ENCODE data around the gene CHIC2.

CHIC2 gene

DNA sequence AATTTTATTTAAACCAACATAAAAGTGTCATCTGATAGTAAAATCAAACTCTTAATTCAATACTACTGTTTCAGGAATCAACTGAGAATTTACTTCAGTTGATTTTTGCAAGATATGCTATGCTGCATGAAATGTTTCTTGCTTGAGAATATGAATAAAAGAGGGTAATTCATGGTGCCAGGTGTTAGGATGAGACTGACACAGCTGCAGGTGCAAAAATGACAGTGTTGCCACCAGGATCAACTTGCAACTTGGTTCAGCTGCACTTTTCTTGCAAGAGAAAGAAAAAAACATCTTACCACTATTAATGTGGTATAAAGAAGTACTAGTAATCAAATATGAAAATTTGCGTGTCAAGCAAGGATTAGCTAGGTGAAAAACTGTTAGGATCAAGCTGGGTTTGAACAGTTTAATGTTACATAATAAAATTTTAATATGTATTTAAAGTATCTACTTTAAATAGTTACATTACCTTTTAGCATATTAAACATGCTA lies 49.7 kb downstream of the CHIC2 start:
- Histone ChIP-seq H3K9me3 (ENCODE audit: control extremely low read depth in 1 of 5, control insufficient read depth in 4 of 5, insufficient read depth in 2 of 5, low read depth in 1 of 5, low read length in 4 of 5) (no peaks in the 10 kb centered on the region), H3K4me1 (ENCODE audit: control extremely low read depth in 1 of 4, control insufficient read depth in 4 of 4, insufficient read depth in 4 of 4, low read length in 3 of 4) (peaks cover 0 to 8% (median 0%) of the 10 kb centered on the region in 4 experiments), H3K27ac (ENCODE audit: insufficient read depth in 1 of 2, low read depth in 1 of 2, low read length in 2 of 2, poor library complexity in 1 of 2, severe bottlenecking in 2 of 2) (no peak overlapping the region), H3K4me3 (ENCODE audit: control insufficient read depth in 1 of 7, extremely low read depth in 1 of 7, insufficient read depth in 4 of 7, low read depth in 2 of 7, low read length in 6 of 7) (no peak overlapping the region), H3K36me3 (ENCODE audit: control insufficient read depth in 4 of 4, insufficient read depth in 4 of 4, low read length in 3 of 4) (peaks cover 4 to 12% (median 11%) of the 10 kb centered on the region in 4 experiments), H3K27me3 (replicated peaks in 2 of 5; ENCODE audit: control insufficient read depth in 4 of 5, insufficient read depth in 5 of 5, low read length in 4 of 5) (no peaks in the 10 kb centered on the region)
- WGBS (ENCODE audit: insufficient coverage) = no CpG with 5 or more reads among the region's 1 CpG
- no peak for DNase-seq
- ChIA-PET POLR2A (no interaction called here), CTCF (interaction anchor here (0.5 to 1.6 kb wide), 7 partner anchors 12 to 1403 kb away, joined by 3 to 4 read pairs (median 3); partner anchors contain the start of gene CHIC2)

DNA sequence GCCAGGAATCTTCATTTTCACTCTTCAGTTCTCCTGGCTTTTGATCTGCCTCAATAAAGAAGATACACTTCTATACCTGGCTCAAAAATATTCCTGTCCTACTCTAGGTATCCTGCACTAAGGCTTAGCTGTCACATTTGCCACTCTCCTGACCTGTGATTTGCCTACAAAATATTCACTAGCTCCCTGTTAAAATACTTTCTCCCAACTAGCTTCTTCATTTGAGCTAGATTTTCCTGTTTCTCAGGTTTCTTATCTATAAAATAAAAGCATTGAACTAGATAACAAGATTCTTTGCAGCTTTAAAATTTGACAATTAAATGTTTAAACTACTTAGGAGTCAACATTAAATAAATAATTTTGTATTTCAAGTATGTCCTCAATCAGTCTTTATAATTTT lies 53.2 kb downstream of the CHIC2 start:
- CTCF ChIA-PET = interaction anchor here (1.2 kb wide), 1 partner anchor 81 kb away, joined by 6 read pairs; no protein-coding TSS in a partner anchor
- Histone ChIP-seq H3K27ac (ENCODE audit: insufficient read depth in 1 of 2, low read depth in 1 of 2, low read length in 2 of 2, poor library complexity in 1 of 2, severe bottlenecking in 2 of 2) (no peak overlapping the region), H3K9me3 (ENCODE audit: control extremely low read depth in 1 of 5, control insufficient read depth in 4 of 5, insufficient read depth in 2 of 5, low read depth in 1 of 5, low read length in 4 of 5) (no peaks in the 10 kb centered on the region), H3K36me3 (ENCODE audit: control insufficient read depth in 4 of 4, insufficient read depth in 4 of 4, low read length in 3 of 4) (peaks cover 10 to 14% (median 12%) of the 10 kb centered on the region in 4 experiments), H3K4me1 (ENCODE audit: control extremely low read depth in 1 of 4, control insufficient read depth in 4 of 4, insufficient read depth in 4 of 4, low read length in 3 of 4) (no peaks in the 10 kb centered on the region), H3K4me3 (ENCODE audit: control insufficient read depth in 1 of 7, extremely low read depth in 1 of 7, insufficient read depth in 4 of 7, low read depth in 2 of 7, low read length in 6 of 7) (no peak overlapping the region), H3K27me3 (replicated peaks in 2 of 5; ENCODE audit: control insufficient read depth in 4 of 5, insufficient read depth in 5 of 5, low read length in 4 of 5) (no peaks in the 10 kb centered on the region)
- no peak for DNase-seq
- POLR2A ChIA-PET = interaction anchor here (0.6 kb wide), 1 partner anchor 56 kb away, joined by 4 read pairs; no protein-coding TSS in a partner anchor

DNA sequence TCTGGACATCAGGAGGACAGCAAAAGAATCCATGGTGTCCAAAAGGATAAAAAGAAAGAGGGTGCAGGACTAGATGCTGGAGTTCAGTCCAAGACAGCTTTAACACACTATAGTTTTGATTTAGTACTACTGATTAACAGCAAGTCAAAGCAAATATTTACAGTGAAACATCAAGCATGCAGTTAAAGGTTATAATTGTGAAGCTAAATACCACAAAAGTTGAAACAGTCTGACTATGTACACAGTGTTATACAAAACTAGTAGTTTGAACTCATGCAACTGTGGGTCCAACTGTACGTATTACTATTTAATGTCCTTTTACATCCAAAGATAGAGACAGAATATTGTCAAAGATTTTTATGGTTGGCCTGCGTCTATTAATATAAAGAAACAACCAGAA lies 57.6 kb downstream of the CHIC2 start:
- Histone ChIP-seq H3K27ac (ENCODE audit: insufficient read depth in 1 of 2, low read depth in 1 of 2, low read length in 2 of 2, poor library complexity in 1 of 2, severe bottlenecking in 2 of 2) (no peak overlapping the region), H3K36me3 (ENCODE audit: control insufficient read depth in 4 of 4, insufficient read depth in 4 of 4, low read length in 3 of 4) (peaks cover 3 to 12% (median 9%) of the 10 kb centered on the region in 4 experiments), H3K4me1 (ENCODE audit: control extremely low read depth in 1 of 4, control insufficient read depth in 4 of 4, insufficient read depth in 4 of 4, low read length in 3 of 4) (peaks cover 0 to 2% (median 0%) of the 10 kb centered on the region in 4 experiments), H3K9me3 (ENCODE audit: control extremely low read depth in 1 of 5, control insufficient read depth in 4 of 5, insufficient read depth in 2 of 5, low read depth in 1 of 5, low read length in 4 of 5) (no peaks in the 10 kb centered on the region), H3K4me3 (ENCODE audit: control insufficient read depth in 1 of 7, extremely low read depth in 1 of 7, insufficient read depth in 4 of 7, low read depth in 2 of 7, low read length in 6 of 7) (no peak overlapping the region), H3K27me3 (replicated peaks in 2 of 5; ENCODE audit: control insufficient read depth in 4 of 5, insufficient read depth in 5 of 5, low read length in 4 of 5) (no peaks in the 10 kb centered on the region)
- no peak for DNase-seq
- ChIA-PET CTCF (interaction anchor here (0.6 to 1.2 kb wide), 3 partner anchors 14 to 174 kb away, joined by 3 to 4 read pairs (median 3); no protein-coding TSS in a partner anchor), POLR2A (no interaction called here)
- WGBS (ENCODE audit: insufficient coverage) = 100% methylated on average over 1 of the region's 2 CpGs

DNA sequence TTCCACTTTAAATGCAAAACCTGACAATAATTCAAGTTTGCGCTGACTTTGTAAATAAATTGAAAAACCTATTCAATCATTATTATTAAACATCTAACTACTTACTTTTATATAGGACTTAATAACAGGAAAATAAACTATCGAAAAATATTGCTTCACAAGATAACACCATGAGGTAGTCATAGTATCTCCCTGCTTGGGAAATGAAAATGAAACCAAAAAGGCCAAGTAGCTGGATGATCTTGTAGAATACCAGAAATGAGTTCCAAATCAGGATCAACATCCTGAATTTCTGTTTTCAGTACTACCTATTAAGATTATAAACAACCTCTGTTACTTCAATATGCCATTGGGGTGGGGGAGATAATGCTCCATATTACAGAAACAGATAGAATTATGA lies 58.9 kb downstream of the CHIC2 start:
- Histone ChIP-seq H3K27me3 (replicated peaks in 2 of 5; ENCODE audit: control insufficient read depth in 4 of 5, insufficient read depth in 5 of 5, low read length in 4 of 5) (no peaks in the 10 kb centered on the region), H3K36me3 (ENCODE audit: control insufficient read depth in 4 of 4, insufficient read depth in 4 of 4, low read length in 3 of 4) (peaks cover 6 to 17% (median 9%) of the 10 kb centered on the region in 4 experiments), H3K4me3 (ENCODE audit: control insufficient read depth in 1 of 7, extremely low read depth in 1 of 7, insufficient read depth in 4 of 7, low read depth in 2 of 7, low read length in 6 of 7) (peak overlapping the region in 3 of 7 experiments; percentile 11 to 53 (median 52)), H3K4me1 (ENCODE audit: control extremely low read depth in 1 of 4, control insufficient read depth in 4 of 4, insufficient read depth in 4 of 4, low read length in 3 of 4) (peaks cover 0 to 2% (median 0%) of the 10 kb centered on the region in 4 experiments), H3K27ac (ENCODE audit: insufficient read depth in 1 of 2, low read depth in 1 of 2, low read length in 2 of 2, poor library complexity in 1 of 2, severe bottlenecking in 2 of 2) (no peak overlapping the region), H3K9me3 (ENCODE audit: control extremely low read depth in 1 of 5, control insufficient read depth in 4 of 5, insufficient read depth in 2 of 5, low read depth in 1 of 5, low read length in 4 of 5) (no peaks in the 10 kb centered on the region)
- ChIA-PET CTCF (no interaction called here), POLR2A (no interaction called here)
- WGBS (ENCODE audit: insufficient coverage) = no CpG with 5 or more reads among the region's 2 CpGs
- peak; percentile 29 to 74 (median 68) for DNase-seq

DNA sequence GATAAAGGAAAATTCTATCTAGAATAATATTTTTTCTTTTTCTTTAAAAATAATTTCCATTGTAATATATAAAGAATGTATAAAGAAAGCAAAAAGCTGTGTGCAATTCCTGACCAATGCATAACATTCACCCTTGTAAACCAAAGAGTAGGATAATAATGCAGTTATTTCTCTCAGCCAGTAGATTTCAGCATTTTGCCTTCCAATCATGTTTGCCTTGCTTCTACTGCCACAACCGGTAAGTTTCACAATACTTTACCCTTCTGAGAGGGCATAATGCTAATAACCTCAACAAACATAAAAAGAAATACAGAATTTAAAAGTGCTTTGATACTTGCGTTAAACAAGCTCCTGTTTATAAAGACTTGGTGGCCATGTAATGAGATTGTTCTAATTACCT lies 59.9 kb downstream of the CHIC2 start:
- no peaks in the 10 kb centered on the region for H3K9me3 ChIP-seq (ENCODE audit: control extremely low read depth in 1 of 5, control insufficient read depth in 4 of 5, insufficient read depth in 2 of 5, low read depth in 1 of 5, low read length in 4 of 5)
- no peak overlapping the region for H3K4me3 ChIP-seq (ENCODE audit: control insufficient read depth in 1 of 7, extremely low read depth in 1 of 7, insufficient read depth in 4 of 7, low read depth in 2 of 7, low read length in 6 of 7)
- peaks cover 6 to 12% (median 7%) of the 10 kb centered on the region in 4 experiments for H3K36me3 ChIP-seq (ENCODE audit: control insufficient read depth in 4 of 4, insufficient read depth in 4 of 4, low read length in 3 of 4)
- POLR2A ChIA-PET = no interaction called here
- CTCF ChIA-PET = no interaction called here
- peaks cover 0 to 2% (median 0%) of the 10 kb centered on the region in 4 experiments for H3K4me1 ChIP-seq (ENCODE audit: control extremely low read depth in 1 of 4, control insufficient read depth in 4 of 4, insufficient read depth in 4 of 4, low read length in 3 of 4)
- no peak for DNase-seq
- no peak overlapping the region for H3K27ac ChIP-seq (ENCODE audit: insufficient read depth in 1 of 2, low read depth in 1 of 2, low read length in 2 of 2, poor library complexity in 1 of 2, severe bottlenecking in 2 of 2)
- WGBS (ENCODE audit: insufficient coverage) = 80% methylated on average over 1 of the region's 2 CpGs
- H3K27me3 ChIP-seq (replicated peaks in 2 of 5; ENCODE audit: control insufficient read depth in 4 of 5, insufficient read depth in 5 of 5, low read length in 4 of 5) = no peaks in the 10 kb centered on the region

DNA sequence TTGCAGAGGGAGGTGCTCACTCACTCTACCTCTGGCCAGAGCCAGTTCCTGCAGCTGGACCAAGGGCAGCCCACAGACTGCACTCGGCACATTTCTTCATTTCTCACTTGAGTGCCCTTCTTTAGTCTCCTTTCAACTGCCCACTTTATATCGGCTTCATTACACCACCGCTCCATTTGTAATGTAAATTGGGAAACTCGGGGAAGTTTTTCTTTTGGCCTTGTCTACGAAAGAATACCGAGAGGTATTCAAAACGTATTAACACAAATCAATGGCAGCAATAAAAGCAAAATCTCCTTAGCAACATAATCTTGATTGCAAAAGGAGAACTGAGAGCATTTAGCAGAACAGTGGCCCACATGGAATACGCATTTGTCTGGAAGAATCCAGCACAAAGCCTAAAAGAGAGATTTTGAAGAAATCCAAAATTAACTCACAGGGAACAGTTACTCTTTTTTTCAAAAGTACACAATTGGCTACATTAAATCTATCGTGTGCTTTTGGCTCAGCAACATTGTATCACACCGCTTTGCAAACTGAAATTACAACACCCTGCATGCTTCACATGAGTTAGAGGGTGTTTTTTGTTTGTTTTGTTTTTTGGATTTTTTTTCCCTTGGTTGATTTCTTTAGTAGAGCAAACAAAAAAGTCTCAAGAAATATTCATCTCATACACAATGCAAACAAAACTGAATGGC lies 62.6 kb downstream of the CHIC2 start:
- Histone ChIP-seq H3K27me3 (replicated peaks in 2 of 5; ENCODE audit: control insufficient read depth in 4 of 5, insufficient read depth in 5 of 5, low read length in 4 of 5) (no peaks in the 10 kb centered on the region), H3K27ac (ENCODE audit: insufficient read depth in 1 of 2, low read depth in 1 of 2, low read length in 2 of 2, poor library complexity in 1 of 2, severe bottlenecking in 2 of 2) (no peak overlapping the region), H3K4me1 (ENCODE audit: control extremely low read depth in 1 of 4, control insufficient read depth in 4 of 4, insufficient read depth in 4 of 4, low read length in 3 of 4) (peaks cover 0 to 12% (median 1%) of the 10 kb centered on the region in 4 experiments), H3K9me3 (ENCODE audit: control extremely low read depth in 1 of 5, control insufficient read depth in 4 of 5, insufficient read depth in 2 of 5, low read depth in 1 of 5, low read length in 4 of 5) (no peaks in the 10 kb centered on the region), H3K36me3 (ENCODE audit: control insufficient read depth in 4 of 4, insufficient read depth in 4 of 4, low read length in 3 of 4) (peaks cover 6 to 12% (median 10%) of the 10 kb centered on the region in 4 experiments), H3K4me3 (ENCODE audit: control insufficient read depth in 1 of 7, extremely low read depth in 1 of 7, insufficient read depth in 4 of 7, low read depth in 2 of 7, low read length in 6 of 7) (no peak overlapping the region)
- ChIA-PET POLR2A (no interaction called here), CTCF (no interaction called here)
- no peak for DNase-seq
- 93% methylated on average over 3 of the region's 10 CpGs for WGBS (ENCODE audit: insufficient coverage)

DNA sequence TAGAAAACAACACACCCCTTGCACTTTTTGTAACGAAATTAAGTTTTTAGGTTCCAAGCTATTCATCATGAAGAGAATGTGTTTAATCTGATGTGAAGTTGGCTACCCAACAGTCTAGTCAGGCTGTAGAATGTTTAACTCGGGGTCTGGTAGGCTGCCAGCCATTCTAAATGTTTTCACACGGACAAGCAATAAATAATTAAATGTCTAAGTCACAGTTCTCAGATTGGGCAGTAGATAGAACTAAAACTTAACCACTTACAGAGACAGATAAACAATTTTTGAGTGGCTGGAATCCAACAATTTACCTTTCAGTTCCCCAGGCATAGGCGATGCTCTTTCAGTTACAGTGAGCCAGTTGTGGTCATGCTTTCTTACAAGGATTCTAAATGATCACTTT lies 66.5 kb downstream of the CHIC2 start:
- peak; percentile 12 to 71 (median 57) for DNase-seq
- H3K4me1 ChIP-seq (ENCODE audit: control extremely low read depth in 1 of 4, control insufficient read depth in 4 of 4, insufficient read depth in 4 of 4, low read length in 3 of 4) = peaks cover 4 to 24% (median 9%) of the 10 kb centered on the region in 4 experiments
- H3K27ac ChIP-seq (ENCODE audit: insufficient read depth in 1 of 2, low read depth in 1 of 2, low read length in 2 of 2, poor library complexity in 1 of 2, severe bottlenecking in 2 of 2) = peak overlapping the region in 1 of 2 experiments; percentile 54
- WGBS (ENCODE audit: insufficient coverage) = 10% methylated on average over 2 of the region's 4 CpGs
- ChIA-PET CTCF (no interaction called here), POLR2A (no interaction called here)
- H3K4me3 ChIP-seq (ENCODE audit: control insufficient read depth in 1 of 7, extremely low read depth in 1 of 7, insufficient read depth in 4 of 7, low read depth in 2 of 7, low read length in 6 of 7) = peak overlapping the region in 1 of 7 experiments; percentile 48
- H3K27me3 ChIP-seq (replicated peaks in 2 of 5; ENCODE audit: control insufficient read depth in 4 of 5, insufficient read depth in 5 of 5, low read length in 4 of 5) = no peaks in the 10 kb centered on the region
- peaks cover 0 to 2% (median 0%) of the 10 kb centered on the region in 5 experiments for H3K9me3 ChIP-seq (ENCODE audit: control extremely low read depth in 1 of 5, control insufficient read depth in 4 of 5, insufficient read depth in 2 of 5, low read depth in 1 of 5, low read length in 4 of 5)
- H3K36me3 ChIP-seq (ENCODE audit: control insufficient read depth in 4 of 4, insufficient read depth in 4 of 4, low read length in 3 of 4) = peaks cover 2 to 6% (median 5%) of the 10 kb centered on the region in 4 experiments

Measured in common myeloid progenitor, CD34-positive (primary cell).